ENCODE results near the gene GAS2. TPM values are rescaled to one million over a fixed set of nuclear protein-coding genes. Genes with fewer than 3 reads are reported as not detected.

The GAS2 gene
- total RNA-seq, 1 donor from 2014 or later: 1.7 TPM

- no peak overlapping the region for H3K27ac ChIP-seq
- intact Hi-C loops (cut with DNase I): no loop called here
- no peak overlapping the region for H3K4me3 ChIP-seq
- ATAC-seq: no peak
- TF ChIP-seq, protein P1, sequence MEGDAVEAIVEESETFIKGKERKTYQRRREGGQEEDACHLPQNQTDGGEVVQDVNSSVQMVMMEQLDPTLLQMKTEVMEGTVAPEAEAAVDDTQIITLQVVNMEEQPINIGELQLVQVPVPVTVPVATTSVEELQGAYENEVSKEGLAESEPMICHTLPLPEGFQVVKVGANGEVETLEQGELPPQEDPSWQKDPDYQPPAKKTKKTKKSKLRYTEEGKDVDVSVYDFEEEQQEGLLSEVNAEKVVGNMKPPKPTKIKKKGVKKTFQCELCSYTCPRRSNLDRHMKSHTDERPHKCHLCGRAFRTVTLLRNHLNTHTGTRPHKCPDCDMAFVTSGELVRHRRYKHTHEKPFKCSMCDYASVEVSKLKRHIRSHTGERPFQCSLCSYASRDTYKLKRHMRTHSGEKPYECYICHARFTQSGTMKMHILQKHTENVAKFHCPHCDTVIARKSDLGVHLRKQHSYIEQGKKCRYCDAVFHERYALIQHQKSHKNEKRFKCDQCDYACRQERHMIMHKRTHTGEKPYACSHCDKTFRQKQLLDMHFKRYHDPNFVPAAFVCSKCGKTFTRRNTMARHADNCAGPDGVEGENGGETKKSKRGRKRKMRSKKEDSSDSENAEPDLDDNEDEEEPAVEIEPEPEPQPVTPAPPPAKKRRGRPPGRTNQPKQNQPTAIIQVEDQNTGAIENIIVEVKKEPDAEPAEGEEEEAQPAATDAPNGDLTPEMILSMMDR (IDR thresholded peaks at IDR 0.05): no peak
- no peaks in the 10 kb centered on the region for H3K36me3 ChIP-seq
- DNase-seq: no peak
- H3K27me3 ChIP-seq: no peaks in the 10 kb centered on the region
- no peaks in the 10 kb centered on the region for H3K9me3 ChIP-seq
- H3K4me1 ChIP-seq: no peaks in the 10 kb centered on the region
Measured at GRCh38 chr11:22792497-22792896, 126.1 kb downstream of the GAS2 start.

- TF ChIP-seq, protein P1 (IDR thresholded peaks at IDR 0.05): no peak
- Histone ChIP-seq H3K9me3 (no peaks in the 10 kb centered on the region), H3K27me3 (no peaks in the 10 kb centered on the region), H3K27ac (no peak overlapping the region), H3K4me3 (no peak overlapping the region), H3K36me3 (no peaks in the 10 kb centered on the region), H3K4me1 (no peaks in the 10 kb centered on the region)
- DNase-seq: no peak
- intact Hi-C loops (cut with DNase I): no loop called here
- ATAC-seq: no peak
Measured at GRCh38 chr11:22795914-22796313, 129.5 kb downstream of the GAS2 start.

GRCh38 chr11:22797047-22797446 is 130.6 kb downstream of the GAS2 start:
- TF ChIP-seq, protein P1 (IDR thresholded peaks at IDR 0.05): no peak
- H3K27me3 ChIP-seq: no peaks in the 10 kb centered on the region
- no peaks in the 10 kb centered on the region for H3K36me3 ChIP-seq
- H3K4me3 ChIP-seq: no peak overlapping the region
- no peak overlapping the region for H3K27ac ChIP-seq
- no peak for DNase-seq
- H3K4me1 ChIP-seq: no peaks in the 10 kb centered on the region
- ATAC-seq: no peak
- intact Hi-C loops (cut with DNase I): no loop called here
- no peaks in the 10 kb centered on the region for H3K9me3 ChIP-seq

DNA sequence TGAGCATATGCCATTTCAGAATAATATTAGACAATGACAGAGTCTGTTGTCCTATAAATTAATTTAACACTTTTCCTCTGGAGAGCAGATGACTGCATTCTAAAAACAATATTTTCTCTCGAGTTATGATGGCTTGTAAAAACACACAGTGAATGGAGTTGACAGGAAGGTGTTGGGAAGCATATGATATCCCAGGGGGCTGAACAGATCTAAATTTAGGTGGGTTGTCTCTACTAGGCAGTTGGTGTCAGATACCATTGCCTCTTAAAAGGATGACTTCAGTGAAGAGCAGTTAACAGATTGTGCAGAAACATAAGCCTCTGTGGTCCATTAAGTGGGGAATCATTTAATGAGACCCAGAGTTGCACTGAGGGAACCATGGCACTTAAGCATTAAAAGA is 132.5 kb downstream of the GAS2 start:
- H3K4me1 ChIP-seq: no peaks in the 10 kb centered on the region
- TF ChIP-seq, protein P1 (IDR thresholded peaks at IDR 0.05): no peak
- H3K27ac ChIP-seq: no peak overlapping the region
- no peaks in the 10 kb centered on the region for H3K9me3 ChIP-seq
- ATAC-seq (no peak), DNase-seq (no peak)
- H3K4me3 ChIP-seq: no peak overlapping the region
- no peaks in the 10 kb centered on the region for H3K27me3 ChIP-seq
- intact Hi-C loops (cut with DNase I): no loop called here
- no peaks in the 10 kb centered on the region for H3K36me3 ChIP-seq

- Histone ChIP-seq H3K4me1 (no peaks in the 10 kb centered on the region), H3K4me3 (no peak overlapping the region), H3K9me3 (no peaks in the 10 kb centered on the region), H3K27me3 (no peaks in the 10 kb centered on the region), H3K27ac (no peak overlapping the region), H3K36me3 (no peaks in the 10 kb centered on the region)
- no peak for ATAC-seq
- TF ChIP-seq, protein P1 (IDR thresholded peaks at IDR 0.05): no peak
- intact Hi-C loops (cut with DNase I): no loop called here
- no peak for DNase-seq
Measured at GRCh38 chr11:22800482-22800881, 134.1 kb downstream of the GAS2 start.

DNA sequence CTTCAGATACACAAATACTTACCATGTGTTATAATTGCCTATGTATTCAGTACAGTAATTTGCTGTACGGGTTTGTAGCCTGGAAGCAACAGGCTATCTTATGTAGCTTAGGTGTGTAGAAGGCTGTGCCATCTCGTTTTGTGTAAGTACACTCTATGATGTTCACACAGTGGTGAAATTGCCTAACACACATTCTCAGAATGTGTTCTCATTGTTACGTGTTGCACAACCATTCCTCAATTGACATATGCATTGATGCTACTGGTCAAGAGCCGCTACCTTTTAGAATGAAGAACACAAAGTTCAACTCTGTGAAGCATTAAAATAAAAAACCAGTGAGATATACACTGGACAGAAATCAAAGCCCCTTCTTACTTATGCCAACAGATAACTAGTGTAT is 136.4 kb downstream of the GAS2 start:
- TF ChIP-seq, protein P1 (IDR thresholded peaks at IDR 0.05): no peak
- H3K4me3 ChIP-seq: no peak overlapping the region
- H3K36me3 ChIP-seq: no peaks in the 10 kb centered on the region
- intact Hi-C loops (cut with DNase I): no loop called here
- ATAC-seq: no peak
- DNase-seq: no peak
- H3K4me1 ChIP-seq: peaks cover 4% of the 10 kb centered on the region
- no peaks in the 10 kb centered on the region for H3K27me3 ChIP-seq
- H3K9me3 ChIP-seq: no peaks in the 10 kb centered on the region
- H3K27ac ChIP-seq: no peak overlapping the region

Data from upper lobe of right lung (tissue), 1 donor.